HG02623 (cell line): Measurements from ENCODE around the gene CRACR2B.

Source experiments
- ATAC-seq: cut with Tn5 transposase; IDR thresholded peaks from one replicate; pipeline ENCODE4 v1.9.1; 2021; ENCODE audit warnings: moderate library complexity; ENCODE audit not compliant: unreplicated experiment

CRACR2B gene

DNA sequence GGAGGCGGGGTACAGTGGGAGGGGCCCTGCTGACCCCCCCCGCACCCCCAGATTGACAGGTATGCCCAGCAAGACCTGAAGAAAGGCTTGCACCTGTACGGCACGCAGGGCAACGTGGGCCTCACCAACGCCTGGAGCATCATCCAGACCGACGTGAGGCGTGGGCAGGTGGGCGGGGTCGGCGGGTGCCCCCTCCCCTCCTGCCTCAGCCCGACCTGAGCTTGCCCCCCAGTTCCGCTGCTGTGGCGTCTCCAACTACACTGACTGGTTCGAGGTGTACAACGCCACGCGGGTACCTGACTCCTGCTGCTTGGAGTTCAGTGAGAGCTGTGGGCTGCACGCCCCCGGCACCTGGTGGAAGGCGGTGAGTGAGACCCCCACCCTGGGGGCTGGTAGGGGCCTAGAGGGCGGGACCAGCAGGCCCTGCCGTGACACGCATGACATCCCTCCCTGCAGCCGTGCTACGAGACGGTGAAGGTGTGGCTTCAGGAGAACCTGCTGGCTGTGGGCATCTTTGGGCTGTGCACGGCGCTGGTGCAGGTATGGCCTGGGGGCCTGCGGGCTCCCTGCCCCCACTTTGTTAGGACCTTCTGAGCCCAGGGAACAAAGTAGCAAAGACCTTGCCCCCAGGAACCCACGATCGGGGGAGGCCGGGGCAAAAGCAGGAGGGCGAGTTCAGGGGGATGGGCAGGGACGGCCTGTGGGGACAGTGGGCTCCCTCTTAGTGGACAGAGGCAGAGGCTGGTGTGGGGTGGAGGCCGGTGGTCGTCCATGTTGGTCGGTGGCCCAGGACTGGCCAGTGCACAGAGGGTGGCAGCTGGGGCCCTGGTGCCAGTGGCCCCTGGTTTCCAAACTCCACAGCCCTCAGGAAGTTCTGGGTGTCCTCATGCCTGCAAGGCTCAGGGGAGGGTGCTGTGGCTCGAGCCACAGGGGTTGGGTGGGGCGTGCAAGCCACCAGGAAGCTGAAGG, 38.0 kb downstream of the CRACR2B start:
- ATAC-seq = no peak

DNA sequence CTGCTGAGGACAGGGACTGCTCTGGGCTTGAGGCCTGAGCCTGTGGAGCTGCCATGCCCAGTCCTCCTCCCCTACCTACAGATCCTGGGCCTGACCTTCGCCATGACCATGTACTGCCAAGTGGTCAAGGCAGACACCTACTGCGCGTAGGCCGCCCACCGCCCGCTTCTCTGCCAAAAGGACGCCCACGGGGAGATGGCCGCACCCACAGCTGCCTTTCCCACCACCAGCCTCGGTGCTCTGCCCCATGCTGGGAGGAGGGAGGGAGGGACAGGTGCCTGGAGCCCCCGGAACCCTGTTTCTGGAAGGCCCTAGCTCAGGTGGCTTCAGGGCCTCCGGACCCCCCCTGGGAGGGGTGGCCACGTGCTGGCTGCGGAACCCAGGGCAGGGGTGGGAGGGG, 38.8 kb downstream of the CRACR2B start:
- no peak for ATAC-seq

DNA sequence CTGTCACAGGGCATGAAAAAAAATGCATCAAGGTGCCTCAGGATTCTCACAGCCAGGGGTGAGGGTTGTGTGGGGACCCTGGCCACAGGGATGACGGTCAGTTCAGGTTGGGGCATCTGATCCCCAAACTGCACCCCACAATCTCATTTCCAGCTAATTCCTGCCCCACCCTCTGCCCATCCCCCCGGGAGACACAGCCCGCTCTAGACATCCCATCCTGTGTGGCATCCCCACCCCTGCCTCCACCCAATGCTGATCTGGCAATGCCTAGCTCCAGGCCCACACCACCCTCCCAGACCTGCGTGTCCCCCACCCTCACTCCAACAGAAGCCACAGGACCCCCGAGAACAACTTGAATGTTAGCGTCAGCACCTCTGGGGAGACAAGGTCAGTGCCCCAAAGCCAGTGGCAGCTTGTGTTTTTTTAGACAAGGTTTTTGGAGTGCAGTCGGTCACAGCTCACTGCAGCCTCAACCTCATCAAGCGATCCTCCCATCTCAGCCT, 40.2 kb downstream of the CRACR2B start:
- ATAC-seq = no peak

GRCh38 chr11:868394-868793, 40.7 kb downstream of the CRACR2B start:
- ATAC-seq = no peak

- ATAC-seq = no peak
Measured at GRCh38 chr11:868802-869201, 41.1 kb downstream of the CRACR2B start.

DNA sequence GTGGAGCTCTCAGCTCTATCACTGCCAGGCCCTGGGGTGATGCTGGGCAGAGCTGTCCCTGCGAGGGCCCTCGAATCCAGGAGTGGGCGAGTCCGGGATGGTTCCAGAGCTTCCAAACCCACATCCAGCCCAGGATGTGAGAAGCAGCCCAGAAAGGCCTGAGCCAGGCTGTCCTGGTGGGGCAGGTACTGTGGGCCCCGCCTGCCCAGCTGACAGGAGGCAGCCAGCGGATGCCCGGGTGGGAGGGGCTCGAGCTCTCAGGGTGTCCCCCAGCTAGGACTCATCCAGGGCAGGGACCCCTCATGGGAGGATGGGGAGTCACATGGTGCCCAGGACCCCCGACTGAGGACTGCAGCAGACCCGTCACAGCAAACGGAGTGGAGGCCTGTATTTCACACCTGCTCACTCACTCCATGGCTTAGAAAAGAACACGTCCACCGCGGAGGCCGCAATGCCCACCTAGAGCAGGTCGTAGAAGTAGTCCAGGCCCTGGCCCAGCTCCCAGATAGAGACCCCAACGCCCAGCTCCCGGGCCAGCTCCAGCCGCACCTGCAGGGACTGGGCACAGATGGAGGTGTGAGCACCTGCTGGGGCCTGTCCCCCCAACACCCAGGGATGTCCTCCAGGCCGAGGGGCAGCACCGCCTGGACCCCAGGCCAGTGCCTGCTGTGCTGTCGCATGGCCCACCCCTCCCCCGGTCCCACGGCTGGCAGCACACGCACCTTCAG, 41.8 kb downstream of the CRACR2B start:
- ATAC-seq = no peak

DNA sequence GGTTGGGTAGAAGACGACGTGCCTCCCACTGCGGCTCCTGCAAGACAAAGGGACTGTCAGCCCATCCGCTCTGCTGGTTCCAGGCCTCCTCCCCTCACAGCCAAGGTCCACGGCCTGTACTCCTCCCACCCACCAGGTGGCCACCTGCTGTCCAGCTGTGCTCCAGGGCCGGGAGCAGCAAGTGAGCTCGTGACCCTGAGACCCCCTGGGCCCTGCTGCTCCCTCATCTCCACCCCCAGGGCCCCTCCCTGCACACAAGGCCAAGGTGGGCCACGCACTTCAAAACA, 42.4 kb downstream of the CRACR2B start:
- no peak for ATAC-seq

GRCh38 chr11:870418-870817, 42.7 kb downstream of the CRACR2B start:
- ATAC-seq = no peak

GRCh38 chr11:871472-871871, 43.8 kb downstream of the CRACR2B start:
- ATAC-seq = no peak

DNA sequence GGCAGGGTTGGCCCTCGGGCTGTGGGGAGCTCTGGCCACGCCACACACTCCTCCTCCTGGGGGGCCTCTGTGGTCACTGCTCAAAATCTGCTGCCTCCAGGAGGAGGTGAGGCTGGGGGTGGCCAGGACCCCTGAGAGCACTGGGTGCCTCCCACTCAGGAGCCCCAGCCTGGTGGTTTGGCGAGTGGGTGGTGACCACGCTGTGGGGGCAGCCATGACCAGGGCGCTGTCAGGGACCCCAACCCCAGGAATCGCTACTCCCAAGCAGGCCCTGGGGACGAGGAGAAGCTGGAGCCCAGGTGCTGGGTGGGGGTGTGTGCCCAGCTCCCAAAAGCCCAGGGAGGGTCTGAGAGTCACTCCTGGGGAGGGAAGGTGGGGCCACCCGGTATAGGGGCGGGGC, 45.1 kb downstream of the CRACR2B start:
- ATAC-seq = no peak

- ATAC-seq = no peak
Measured at GRCh38 chr11:873706-874105, 46.0 kb downstream of the CRACR2B start.

DNA sequence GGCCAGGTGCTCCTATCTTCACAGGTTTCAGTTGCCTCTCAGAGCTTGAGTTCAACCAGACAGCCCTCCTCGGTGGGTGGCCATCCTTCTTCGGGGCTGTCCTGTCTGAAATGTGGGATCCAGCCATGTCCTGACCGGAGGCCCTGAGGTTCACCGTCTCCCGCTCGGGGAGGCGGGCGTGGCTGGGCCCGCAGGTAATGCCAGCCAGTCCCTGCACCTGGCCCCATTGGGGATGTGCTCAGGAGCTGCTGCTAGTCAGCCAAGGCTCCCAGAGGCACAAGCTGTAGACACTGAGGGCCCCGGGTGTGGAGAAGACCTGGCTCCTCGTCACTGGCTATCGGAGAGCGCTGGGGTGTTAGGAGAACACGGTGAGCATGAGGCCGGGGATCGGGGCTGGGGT, 47.5 kb downstream of the CRACR2B start:
- no peak for ATAC-seq

GRCh38 chr11:875769-876301, 48.1 kb downstream of the CRACR2B start:
- no peak for ATAC-seq

- no peak for ATAC-seq
Measured at GRCh38 chr11:876545-876944, 48.8 kb downstream of the CRACR2B start.

- ATAC-seq = no peak
Measured at GRCh38 chr11:877565-877964, 49.8 kb downstream of the CRACR2B start.

- ATAC-seq = no peak
Measured at GRCh38 chr11:880447-880846, 52.7 kb downstream of the CRACR2B start.
